Keratinocyte (primary cell): ENCODE results near the gene PTGES2.

Experiments
- CTCF ChIP-seq, 3 experiments: IDR thresholded peaks in 1 of 3; conservative IDR thresholded peaks in 1 of 3; optimal IDR thresholded peaks in 1 of 3; 2 replicates in 2 of 3; 3 replicates in 1 of 3; pipeline versions ENCODE3 to v1.5.1; 2011; ENCODE audit warnings: low read length in 3 of 3, mild to moderate bottlenecking in 3 of 3, moderate library complexity in 2 of 3, control low read depth in 1 of 3, inconsistent platforms in 1 of 3; ENCODE audit not compliant: insufficient read depth in 2 of 3; ENCODE audit errors: extremely low read depth in 1 of 3
- EZH2 ChIP-seq: IDR thresholded peaks from one replicate; pipeline ENCODE4 v1.6.1; 2012; ENCODE audit warnings: inconsistent platforms, mild to moderate bottlenecking, low read length, moderate library complexity

- TF ChIP-seq CTCF (optimal IDR thresholded peaks at IDR 0.05 in 1 of 3, IDR thresholded peaks at IDR 0.05 in 1 of 3, conservative IDR thresholded peaks at IDR 0.05 in 1 of 3; ENCODE audit: extremely low read depth in 1 of 3, insufficient read depth in 2 of 3, low read length in 3 of 3) (no peak), EZH2 (no peak)
Measured at GRCh38 chr9:128118472-128118857, 9.1 kb downstream of the PTGES2 start.
